ENCODE measurements around the gene MDK.
A peak's percentile ranks its signal among the peaks of the same experiment; 100 is the strongest.

The MDK gene

GRCh38 chr11:46391578-46392420, 10.3 kb downstream of the MDK start, which contains the start of gene CHRM4:
Gene CHRM4 (minus strand): TSS chr11:46391776. CDS start chr11:46386557, 5,219 bp downstream.
- Histone ChIP-seq H3K4me3 (ENCODE audit: low read depth, low read length) (peak within 1 kb of the TSS; percentile 45), H3K4me1 (ENCODE audit: control insufficient read depth, insufficient read depth, low read length) (no peaks in the 10 kb centered on the region), H3K36me3 (ENCODE audit: control insufficient read depth in 2 of 2, insufficient read depth in 1 of 2, low read length in 2 of 2) (peaks cover 0 to 11% of the 10 kb centered on the region in 2 experiments; a peak in 1 of 3 replicates), H3K9me3 (ENCODE audit: control insufficient read depth, insufficient read depth, low read depth, low read length) (no peaks in the 10 kb centered on the region), H3K27ac (ENCODE audit: extremely low read depth, low read depth, low read length) (no peak within 1 kb of the TSS)
- ChIA-PET POLR2A (interaction anchor here (0.6 to 1.6 kb wide), 4 partner anchors 8 to 488 kb away, joined by 3 to 5 read pairs (median 4); no protein-coding TSS in a partner anchor), CTCF (interaction anchor here (0.5 to 5.4 kb wide), 27 partner anchors 9 to 427 kb away, joined by 3 to 43 read pairs (median 4); partner anchors contain the start of genes ATG13 and HARBI1)
- TF ChIP-seq PRDM1 (tag by site-specific recombination; IDR thresholded peaks at IDR 0.05) (no peak), ZNF138 (tag by site-specific recombination; IDR thresholded peaks at IDR 0.05; ENCODE audit: borderline replicate concordance) (no peak), ZNF114 (tag by site-specific recombination; IDR thresholded peaks at IDR 0.05) (no peak), ZBTB6 (tag by site-specific recombination; IDR thresholded peaks at IDR 0.05) (no peak), ZNF416 (tag by site-specific recombination; IDR thresholded peaks at IDR 0.05) (no peak), HOXA7 (CRISPR knock-in tag; IDR thresholded peaks at IDR 0.05; ENCODE audit: borderline replicate concordance) (no peak), ZNF830 (tag by site-specific recombination; IDR thresholded peaks at IDR 0.05; ENCODE audit: low read depth) (no peak), ZNF585B (tag by site-specific recombination; IDR thresholded peaks at IDR 0.05) (no peak), GLIS1 (tag by site-specific recombination; IDR thresholded peaks at IDR 0.05) (peak; percentile 70), SP7 (tag by site-specific recombination; IDR thresholded peaks at IDR 0.05) (no peak), ZXDB (tag by site-specific recombination; IDR thresholded peaks at IDR 0.05) (no peak), REST (tag by site-specific recombination; IDR thresholded peaks at IDR 0.05) (no peak), ZNF24 (tag by site-specific recombination; IDR thresholded peaks at IDR 0.05) (no peak), ZNF37A (tag by site-specific recombination; IDR thresholded peaks at IDR 0.05) (no peak), KLF17 (tag by site-specific recombination; IDR thresholded peaks at IDR 0.05) (no peak), ZNF624 (tag by site-specific recombination; IDR thresholded peaks at IDR 0.05) (no peak), ZNF473 (tag by site-specific recombination; IDR thresholded peaks at IDR 0.05) (no peak), ZNF248 (tag by site-specific recombination; IDR thresholded peaks at IDR 0.05) (no peak), ZNF768 (tag by site-specific recombination; IDR thresholded peaks at IDR 0.05) (no peak), ZNF623 (tag by site-specific recombination; IDR thresholded peaks at IDR 0.05) (no peak), MEIS1 (CRISPR knock-in tag; IDR thresholded peaks at IDR 0.05; ENCODE audit: borderline replicate concordance) (no peak), SALL2 (tag by site-specific recombination; IDR thresholded peaks at IDR 0.05; ENCODE audit: borderline replicate concordance) (no peak), ZBTB26 (tag by site-specific recombination; optimal IDR thresholded peaks at IDR 0.05) (peak; percentile 19), PATZ1 (tag by site-specific recombination; IDR thresholded peaks at IDR 0.05) (peak; percentile 33), PRDM4 (tag by site-specific recombination; IDR thresholded peaks at IDR 0.05) (no peak), GLIS2 (tag by site-specific recombination; IDR thresholded peaks at IDR 0.05) (peak; percentile 75)
